ENCODE data around the gene ATRAID. TPM values are rescaled to one million over a fixed set of nuclear protein-coding genes. Genes with fewer than 3 reads are reported as not detected.

ATRAID gene
- total and polyA plus RNA-seq, 2 donors (not counting 3 experiments of a cell fraction or from before 2014, with no cell fraction given): 84.3 to 283 TPM

DNA sequence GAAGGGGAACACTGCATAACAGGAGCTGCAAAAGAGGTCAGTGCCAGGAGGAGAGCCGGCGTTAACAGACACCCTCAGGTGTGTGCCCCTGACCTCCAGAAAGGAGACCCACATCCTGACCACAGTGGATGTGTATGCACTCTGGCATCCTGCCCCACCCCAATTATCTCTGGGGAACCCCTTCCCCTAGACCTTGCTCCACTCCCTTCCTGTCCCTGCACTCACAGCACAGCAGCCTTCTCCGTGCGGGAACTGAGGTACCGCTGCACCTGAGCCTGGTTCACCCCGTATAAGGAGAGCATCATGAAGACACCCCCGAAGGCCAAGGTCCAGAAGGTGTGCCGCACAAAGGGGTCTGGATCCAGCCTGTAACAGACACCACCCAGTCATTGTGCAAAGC is 7.3 kb upstream of the ATRAID start:
- no TSS peak for BruUV-seq (replicated peaks)
- H2AFZ ChIP-seq (ENCODE audit: low read depth, low read length): no peak overlapping the region
- no peaks in the 10 kb centered on the region for H3K27me3 ChIP-seq (ENCODE audit: control insufficient read depth in 2 of 2, insufficient read depth in 2 of 2, low read length in 2 of 2)
- FAIRE-seq (no peak), DNase-seq (ENCODE audit: low read depth, low spot score) (no peak)
- no peaks in the 10 kb centered on the region for H3K9me3 ChIP-seq (replicated peaks; ENCODE audit: control insufficient read depth, insufficient read depth, low read length)
- H3K4me2 ChIP-seq (ENCODE audit: insufficient read depth, low read length): no peak overlapping the region
- H3K4me3 ChIP-seq (replicated peaks in 1 of 3; ENCODE audit: insufficient read depth in 1 of 3, low read depth in 1 of 3, low read length in 3 of 3): no peak overlapping the region
- H3K9ac ChIP-seq (replicated peaks; ENCODE audit: extremely low read depth, insufficient read depth, low read length): no peak overlapping the region
- peaks cover 37 to 57% of the 10 kb centered on the region in 2 experiments for H3K36me3 ChIP-seq (ENCODE audit: control insufficient read depth in 2 of 2, extremely low read depth in 1 of 2, insufficient read depth in 2 of 2, low read length in 2 of 2)
- no peaks in the 10 kb centered on the region for H4K20me1 ChIP-seq (replicated peaks; ENCODE audit: control insufficient read depth, extremely low read depth, insufficient read depth, low read length)
- H3K27ac ChIP-seq (ENCODE audit: insufficient read depth, low read depth, low read length): no peak overlapping the region
- CTCF ChIA-PET: interaction anchor here (2.0 kb wide), 1 partner anchor 34 kb away, joined by 5 read pairs; no protein-coding TSS in a partner anchor
- POLR2A ChIA-PET: no interaction called here
- no peaks in the 10 kb centered on the region for H3K9me1 ChIP-seq (replicated peaks; ENCODE audit: control insufficient read depth, extremely low read depth, insufficient read depth, low read length)
- H3K4me1 ChIP-seq (ENCODE audit: control insufficient read depth, extremely low read depth, insufficient read depth, low read length): no peaks in the 10 kb centered on the region
- intact Hi-C loops (cut with micrococcal nuclease): no loop called here
- no peak for TF ChIP-seq POLR2AphosphoS5 (IDR thresholded peaks at IDR 0.05; ENCODE audit: insufficient read depth, low read depth, low read length)
- no peak for TF ChIP-seq JUN (IDR thresholded peaks at IDR 0.05; ENCODE audit: borderline replicate concordance, insufficient read depth, insufficient read length, low read depth)
- no peak for TF ChIP-seq MYC (IDR thresholded peaks at IDR 0.05; ENCODE audit: low read depth, low read length)
- TF ChIP-seq MAX (IDR thresholded peaks at IDR 0.05; ENCODE audit: insufficient read depth, insufficient read length): no peak
- no peak for TF ChIP-seq GATA2 (IDR thresholded peaks at IDR 0.05; ENCODE audit: insufficient read depth, insufficient read length, low read depth, low read length)
- no peak for TF ChIP-seq POLR2A (IDR thresholded peaks at IDR 0.05; ENCODE audit: low read depth, low read length)
- TF ChIP-seq, protein P1, sequence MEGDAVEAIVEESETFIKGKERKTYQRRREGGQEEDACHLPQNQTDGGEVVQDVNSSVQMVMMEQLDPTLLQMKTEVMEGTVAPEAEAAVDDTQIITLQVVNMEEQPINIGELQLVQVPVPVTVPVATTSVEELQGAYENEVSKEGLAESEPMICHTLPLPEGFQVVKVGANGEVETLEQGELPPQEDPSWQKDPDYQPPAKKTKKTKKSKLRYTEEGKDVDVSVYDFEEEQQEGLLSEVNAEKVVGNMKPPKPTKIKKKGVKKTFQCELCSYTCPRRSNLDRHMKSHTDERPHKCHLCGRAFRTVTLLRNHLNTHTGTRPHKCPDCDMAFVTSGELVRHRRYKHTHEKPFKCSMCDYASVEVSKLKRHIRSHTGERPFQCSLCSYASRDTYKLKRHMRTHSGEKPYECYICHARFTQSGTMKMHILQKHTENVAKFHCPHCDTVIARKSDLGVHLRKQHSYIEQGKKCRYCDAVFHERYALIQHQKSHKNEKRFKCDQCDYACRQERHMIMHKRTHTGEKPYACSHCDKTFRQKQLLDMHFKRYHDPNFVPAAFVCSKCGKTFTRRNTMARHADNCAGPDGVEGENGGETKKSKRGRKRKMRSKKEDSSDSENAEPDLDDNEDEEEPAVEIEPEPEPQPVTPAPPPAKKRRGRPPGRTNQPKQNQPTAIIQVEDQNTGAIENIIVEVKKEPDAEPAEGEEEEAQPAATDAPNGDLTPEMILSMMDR (IDR thresholded peaks at IDR 0.05; ENCODE audit: extremely low read depth in 1 of 2, insufficient read depth in 1 of 2, low read depth in 1 of 2, low read length in 2 of 2): no peak
- no peak for TF ChIP-seq EZH2 (IDR thresholded peaks at IDR 0.05; ENCODE audit: borderline replicate concordance, low read depth, low read length, severe bottlenecking)
- no peak for TF ChIP-seq FOS (IDR thresholded peaks at IDR 0.05; ENCODE audit: borderline replicate concordance, insufficient read depth, low read length)
- peaks cover 8% of the 10 kb centered on the region for H3K79me2 ChIP-seq (ENCODE audit: control insufficient read depth, insufficient read depth, low read length)
- dilution Hi-C loops (cut with MboI; ENCODE audit: extremely low pct_ligation_motif_present, low sequenced_read_pairs): no loop called here

All from endothelial cell of umbilical vein (primary cell).